GM10266 (cell line): Measurements from ENCODE around the gene ZNF217.
"Not testable (repeated sequence)": the region's sequence is repeated elsewhere in the genome, so short reads cannot be mapped to it uniquely, and the experiment has no call there.

ENCODE experiments used
- DNase-seq: peaks from one replicate; pipeline ENCODE4 v3.0.0; 2012; ENCODE audit errors: extremely low spot score
- TF ChIP-seq, protein P1 (sequence below): IDR thresholded peaks from 2 replicates; pipeline ENCODE4 v1.5.1; 2012; ENCODE audit warnings: mild to moderate bottlenecking, low read depth; ENCODE audit not compliant: control insufficient read depth, insufficient read depth; ENCODE audit errors: missing control alignments

The ZNF217 gene

DNA sequence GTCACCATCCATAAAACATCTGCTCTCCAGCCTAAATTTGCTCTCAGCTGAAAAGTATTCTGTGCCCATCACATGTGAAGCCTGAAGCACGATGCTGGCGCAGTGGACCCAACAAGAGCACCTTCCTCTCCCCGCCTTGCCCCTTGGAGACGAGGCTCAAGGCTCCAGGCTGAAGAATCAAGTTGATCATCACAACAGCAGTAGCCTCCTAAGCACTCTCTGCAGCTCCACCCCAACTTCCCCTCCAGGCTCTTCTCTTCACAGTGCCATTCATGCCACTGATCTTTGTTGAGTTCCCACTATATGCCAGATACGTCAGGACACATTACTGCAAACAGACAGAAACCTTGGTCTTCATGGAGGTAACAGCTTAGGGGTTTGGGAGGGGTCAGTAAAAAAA, 41.6 kb upstream of the ZNF217 start:
- TF ChIP-seq, protein P1, sequence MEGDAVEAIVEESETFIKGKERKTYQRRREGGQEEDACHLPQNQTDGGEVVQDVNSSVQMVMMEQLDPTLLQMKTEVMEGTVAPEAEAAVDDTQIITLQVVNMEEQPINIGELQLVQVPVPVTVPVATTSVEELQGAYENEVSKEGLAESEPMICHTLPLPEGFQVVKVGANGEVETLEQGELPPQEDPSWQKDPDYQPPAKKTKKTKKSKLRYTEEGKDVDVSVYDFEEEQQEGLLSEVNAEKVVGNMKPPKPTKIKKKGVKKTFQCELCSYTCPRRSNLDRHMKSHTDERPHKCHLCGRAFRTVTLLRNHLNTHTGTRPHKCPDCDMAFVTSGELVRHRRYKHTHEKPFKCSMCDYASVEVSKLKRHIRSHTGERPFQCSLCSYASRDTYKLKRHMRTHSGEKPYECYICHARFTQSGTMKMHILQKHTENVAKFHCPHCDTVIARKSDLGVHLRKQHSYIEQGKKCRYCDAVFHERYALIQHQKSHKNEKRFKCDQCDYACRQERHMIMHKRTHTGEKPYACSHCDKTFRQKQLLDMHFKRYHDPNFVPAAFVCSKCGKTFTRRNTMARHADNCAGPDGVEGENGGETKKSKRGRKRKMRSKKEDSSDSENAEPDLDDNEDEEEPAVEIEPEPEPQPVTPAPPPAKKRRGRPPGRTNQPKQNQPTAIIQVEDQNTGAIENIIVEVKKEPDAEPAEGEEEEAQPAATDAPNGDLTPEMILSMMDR: no peak
- DNase-seq: no peak

DNA sequence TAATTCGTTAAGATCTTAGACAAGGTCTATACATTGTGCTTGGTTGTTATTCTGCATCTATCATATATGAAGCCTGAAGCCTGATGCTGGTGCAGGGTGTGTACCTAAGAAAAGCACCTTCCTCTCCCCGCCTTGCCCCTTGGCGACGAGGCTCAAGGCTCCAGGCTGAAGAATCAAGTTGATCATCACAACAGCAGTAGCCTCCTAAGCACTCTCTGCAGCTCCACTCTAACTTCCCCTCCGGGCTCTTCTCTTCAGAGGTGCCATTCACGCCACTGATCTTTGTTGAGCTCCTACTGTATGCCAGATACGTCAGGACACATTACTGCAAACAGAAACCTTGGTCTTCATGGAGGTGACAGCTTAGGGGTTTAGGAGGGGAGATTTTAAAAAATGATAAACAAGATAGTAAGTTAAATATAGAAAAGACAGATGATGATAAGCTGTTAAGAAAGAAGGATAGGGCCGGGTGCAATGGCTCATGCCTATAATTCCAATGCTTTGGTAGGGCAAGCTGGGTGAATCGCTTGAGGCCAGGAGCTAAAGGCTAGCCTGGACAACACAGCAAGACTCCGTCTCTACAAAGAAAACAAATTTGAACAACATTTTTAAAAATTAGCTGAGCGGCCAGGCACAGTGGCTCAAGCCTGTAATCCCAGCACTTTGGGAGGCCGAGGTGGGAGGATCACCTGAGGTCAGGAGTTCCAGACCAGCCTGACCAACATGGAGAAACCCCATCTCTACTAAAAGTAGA, 38.4 kb upstream of the ZNF217 start:
- no peak for DNase-seq
- TF ChIP-seq, protein P1: no peak

DNA sequence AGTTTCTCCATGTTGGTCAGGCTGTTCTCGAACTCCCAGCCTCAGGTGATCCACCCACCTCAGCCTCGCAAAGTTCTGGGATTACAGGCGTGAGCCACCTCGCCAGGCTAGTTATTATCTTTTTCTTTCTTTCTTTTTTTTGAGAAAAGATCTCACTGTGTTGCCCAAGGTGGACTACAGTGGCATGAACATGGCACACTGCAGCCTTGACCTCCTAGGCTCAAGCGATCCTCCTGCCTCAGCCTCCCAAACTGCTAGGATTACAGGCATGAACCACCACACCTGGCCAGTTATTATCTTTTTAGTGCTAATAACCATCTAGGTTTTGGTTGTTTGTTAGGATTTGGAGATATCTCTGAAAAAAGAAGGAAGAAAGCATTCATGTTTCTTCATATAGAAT, 35.8 kb upstream of the ZNF217 start:
- no peak for DNase-seq
- TF ChIP-seq, protein P1: no peak

DNA sequence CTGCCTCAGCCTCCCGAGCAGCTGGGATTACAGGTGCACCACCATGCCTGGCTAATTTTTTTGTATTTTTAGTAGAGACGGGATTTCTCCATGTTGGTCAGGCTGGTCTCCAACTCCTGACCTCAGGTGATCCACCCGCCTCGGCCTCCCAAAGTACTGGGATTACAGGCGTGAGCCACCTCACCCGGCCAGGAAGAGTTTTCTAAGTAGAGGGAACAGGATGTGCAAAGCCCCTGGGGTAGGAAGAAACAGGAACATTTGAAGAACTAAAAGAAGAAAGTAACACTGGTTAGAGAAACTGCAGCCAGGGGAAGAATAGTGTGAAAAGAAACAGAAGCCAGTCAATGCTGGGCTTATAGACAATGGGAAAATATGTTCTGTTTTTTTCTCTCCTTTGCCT, 35.1 kb upstream of the ZNF217 start:
- DNase-seq: not testable (repeated sequence)

DNA sequence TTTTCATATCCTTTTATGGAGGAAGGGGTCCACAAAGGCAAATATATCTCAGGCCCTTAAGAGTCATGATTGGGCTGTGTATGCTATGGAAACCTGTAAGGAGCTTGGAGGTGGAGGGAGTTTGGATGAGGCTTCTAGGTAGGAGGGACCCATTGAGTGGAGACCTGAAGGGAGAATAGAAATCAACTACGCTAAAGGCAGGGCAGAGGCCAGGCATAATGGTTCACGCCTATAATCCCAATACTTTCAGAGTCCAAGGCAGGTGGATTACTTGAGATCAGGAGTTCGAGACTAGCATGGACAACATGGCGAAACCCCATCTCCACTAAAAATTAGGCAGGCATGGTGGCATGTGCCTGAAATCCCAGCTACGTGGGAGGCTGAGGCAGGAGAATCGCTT, 34.4 kb upstream of the ZNF217 start:
- TF ChIP-seq, protein P1: no peak
- DNase-seq: no peak

DNA sequence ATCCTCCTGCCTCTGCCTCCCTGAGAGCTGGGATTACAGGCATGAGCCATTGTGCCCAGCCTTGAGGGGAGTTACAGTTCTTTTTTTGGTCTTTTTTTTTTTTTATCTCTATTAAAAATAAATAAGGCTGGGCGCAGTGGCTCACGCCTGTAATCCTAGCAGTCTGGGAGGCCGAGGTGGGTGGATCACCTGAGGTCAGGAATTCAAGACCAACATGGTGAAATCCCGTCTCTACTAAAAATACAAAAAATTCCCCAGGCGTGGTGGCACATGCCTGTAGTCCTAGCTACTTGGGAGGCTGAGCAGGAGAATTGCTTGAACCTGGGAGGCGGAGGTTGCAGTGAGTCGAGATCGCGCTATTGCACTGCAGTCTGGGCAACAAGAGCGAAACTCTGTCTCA, 33.4 kb upstream of the ZNF217 start:
- not testable (repeated sequence) for DNase-seq

DNA sequence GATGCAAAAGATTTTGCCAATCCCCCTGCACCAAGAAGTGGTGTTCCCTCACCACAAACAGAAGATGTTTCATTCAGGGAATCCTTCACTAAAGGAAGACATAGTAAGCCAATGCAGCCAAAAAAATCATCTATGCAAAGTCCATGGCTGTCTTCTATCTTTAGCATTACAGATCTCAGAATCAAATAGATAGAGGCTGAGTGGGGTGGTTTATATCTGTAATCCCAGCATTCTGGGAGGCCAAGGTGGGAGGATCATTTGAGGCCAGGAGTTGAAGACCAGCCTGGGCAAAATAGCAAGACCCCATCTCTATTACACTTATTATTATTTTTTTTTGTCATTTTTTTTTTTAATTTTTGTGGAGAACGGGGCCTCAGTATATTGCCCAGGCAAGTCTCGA, 32.9 kb upstream of the ZNF217 start:
- TF ChIP-seq, protein P1: no peak
- no peak for DNase-seq

DNA sequence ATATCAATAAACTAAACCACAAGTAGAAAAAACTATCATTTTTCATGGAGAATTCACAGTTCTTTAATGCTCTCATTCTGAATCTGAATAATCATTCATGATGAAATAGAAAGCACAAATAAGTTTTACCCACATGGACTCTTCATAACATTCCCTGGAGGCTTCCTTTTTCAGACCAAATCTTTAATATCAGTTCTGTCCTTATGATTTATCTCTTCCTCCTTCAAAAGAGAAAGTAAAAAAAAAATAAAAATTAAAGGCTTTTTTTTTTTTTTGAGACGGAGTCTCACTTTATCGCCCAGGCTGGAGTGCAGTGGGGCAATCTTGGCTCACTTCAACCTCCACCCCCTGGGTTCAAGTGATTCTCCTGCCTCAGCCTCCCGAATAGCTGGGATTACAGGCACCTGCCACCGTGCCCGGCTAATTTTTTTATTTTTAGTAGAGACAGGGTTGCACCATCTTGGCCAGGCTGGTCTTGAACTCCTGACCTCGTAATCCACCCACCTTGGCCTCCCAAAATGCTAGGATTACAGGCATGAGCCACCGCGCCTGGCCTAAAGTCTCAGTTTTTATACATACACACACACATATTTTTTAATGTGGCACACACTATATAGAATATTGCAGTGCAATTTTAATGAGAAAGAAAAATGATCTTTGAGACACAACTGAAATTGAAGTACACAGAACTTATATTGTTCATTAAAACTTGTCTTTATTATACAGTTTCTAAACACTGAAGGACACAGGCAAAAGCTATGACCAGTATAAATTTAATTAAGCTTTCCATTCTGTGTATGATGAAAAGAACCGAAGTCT, 31.9 kb upstream of the ZNF217 start:
- DNase-seq: no peak
- TF ChIP-seq, protein P1: no peak

DNA sequence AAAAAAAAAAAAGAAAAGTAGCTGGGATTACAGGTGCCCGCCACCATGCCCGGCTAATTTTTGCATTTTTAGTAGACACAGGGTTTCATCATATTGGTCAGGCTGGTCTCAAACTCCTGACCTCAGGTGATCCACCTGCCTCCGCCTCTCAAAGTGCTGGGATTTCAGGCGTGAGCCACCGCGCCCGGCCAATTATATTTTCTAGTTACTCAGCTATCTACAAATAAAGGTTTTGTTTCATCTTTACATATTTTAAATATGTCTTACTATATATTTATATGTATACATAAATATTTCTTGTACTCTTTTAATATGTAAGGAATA, 31.2 kb upstream of the ZNF217 start:
- not testable (repeated sequence) for DNase-seq
